Transverse colon (tissue), 4 donors: ENCODE results near the gene RBM10. TPM values are rescaled to one million over a fixed set of nuclear protein-coding genes. Genes with fewer than 3 reads are reported as not detected.

Experiments used
- DNase-seq: peaks from one replicate; pipeline ENCODE4 v3.0.0-alpha.2; 2019
- H3K27ac ChIP-seq, 4 donors: fragments of 200-600 bp; sonication (generic); 2 replicates each; pipeline ENCODE4 v1.5.1; 2016 to 2018; ENCODE audit warnings: inconsistent platforms in 4 of 4
- H3K27me3 ChIP-seq: fragments of 200-600 bp; sonication (generic); 2 replicates; pipeline ENCODE4 v1.5.1; 2017; ENCODE audit warnings: inconsistent platforms
- H3K36me3 ChIP-seq, 4 donors: fragments of 200-600 bp; sonication (generic); 2 replicates each; pipeline ENCODE4 v1.5.1; 2017 to 2019; ENCODE audit warnings: inconsistent platforms in 4 of 4
- H3K4me1 ChIP-seq, 4 donors: fragments of 200-600 bp; sonication (generic); 2 replicates each; pipeline ENCODE4 v1.5.1; 2017 to 2020; ENCODE audit warnings: inconsistent platforms in 4 of 4
- H3K4me3 ChIP-seq, 4 donors: fragments of 200-600 bp; sonication (generic); 1 replicate in 1 of 4; 2 replicates in 3 of 4; pipeline versions ENCODE4 v1.5.1 to v1.6.1; 2017 to 2019; ENCODE audit warnings: inconsistent platforms in 4 of 4
- H3K9me3 ChIP-seq, 2 donors: fragments of 200-600 bp; sonication (generic); 2 replicates each; pipeline ENCODE4 v1.5.1; 2017 to 2019; ENCODE audit warnings: inconsistent platforms in 2 of 2
- CTCF ChIP-seq, 5 experiments: fragments of 200-600 bp in 3 of 5; fragments of 450-650 bp in 2 of 5; sonication (generic) in 3 of 5; IDR thresholded peaks; 1 replicate in 2 of 5; 2 replicates in 3 of 5; pipeline ENCODE4 v1.5.1; 2016 to 2017; ENCODE audit warnings: antibody characterized with exemption in 5 of 5, inconsistent platforms in 3 of 5, mild to moderate bottlenecking in 2 of 5, moderate library complexity in 1 of 5
- EP300 ChIP-seq: sonication (generic); formaldehyde crosslinking; IDR thresholded peaks from one replicate; pipeline ENCODE4 v1.6.1; 2017; ENCODE audit warnings: antibody characterized with exemption, low read depth
- POLR2A ChIP-seq: fragments of 450-650 bp; IDR thresholded peaks from one replicate; pipeline ENCODE4 v1.6.1; 2016; ENCODE audit warnings: antibody characterized with exemption, mild to moderate bottlenecking, moderate library complexity
- POLR2AphosphoS5 ChIP-seq, 3 donors: sonication (generic); formaldehyde crosslinking; IDR thresholded peaks; one replicate each; pipeline ENCODE4 v1.6.1; 2016; ENCODE audit warnings: antibody characterized with exemption in 3 of 3
- WGBS, 2 donors: methylation state at CpG; one replicate each; pipeline ENCODE4 v1.1.5; 2018; ENCODE audit warnings: low coverage in 1 of 2; 5-methylcytosine and 5-hydroxymethylcytosine counted together
- in situ Hi-C, 4 donors: fragments of 200-750 bp; cut with MboI; loops; one replicate each; pipeline versions ENCODE4 v1.15.0 to v1.15.1; 2017; ENCODE audit warnings: low sequenced_read_pairs in 3 of 4, low pct_ligation_motif_present in 1 of 4, low pct_unique_long_range_greater_than_20kb in 1 of 4
- intact Hi-C: fragments of 100-400 bp; cut with DNase I; formaldehyde crosslinking; loops from one replicate; pipeline ENCODE4 v1.15.1; 2023; ENCODE audit warnings: low total_unique reads
- total RNA-seq, 4 donors: library from RNA; depleted of rRNA; stranded (reverse); fragments of >200 nt; gene quantifications; one replicate each; pipeline ENCODE4 v1.1.0, GENCODE V29; 2016

RBM10 gene
- total RNA-seq, 4 donors from 2014 or later: 28.6 to 70.8 (median 31.5) TPM

- H3K9me3 ChIP-seq: no peaks in the 10 kb centered on the region
- in situ Hi-C loops: no loop called here
- H3K36me3 ChIP-seq: no peaks in the 10 kb centered on the region
- no peak for DNase-seq
- intact Hi-C loops: no loop called here
- H3K4me3 ChIP-seq: no peak overlapping the region
- no peaks in the 10 kb centered on the region for H3K27me3 ChIP-seq
- H3K27ac ChIP-seq: no peak overlapping the region
- TF ChIP-seq EP300 (no peak), CTCF (IDR thresholded peaks at IDR 0.05) (no peak), POLR2A (no peak), POLR2AphosphoS5 (IDR thresholded peaks at IDR 0.05) (no peak)
- WGBS, 2 donors: 68% methylated on average over 13 of the region's 13 CpGs; no CpG with 5 or more reads in 1 of the 2 donors
- H3K4me1 ChIP-seq: no peaks in the 10 kb centered on the region
These were observed 24.9 kb downstream of the RBM10 start for GRCh38 chrX:47169726-47170515.

- no peaks in the 10 kb centered on the region for H3K4me1 ChIP-seq
- intact Hi-C loops: no loop called here
- H3K27ac ChIP-seq: no peak overlapping the region
- H3K27me3 ChIP-seq: no peaks in the 10 kb centered on the region
- H3K36me3 ChIP-seq: no peaks in the 10 kb centered on the region
- no peak overlapping the region for H3K4me3 ChIP-seq
- no peaks in the 10 kb centered on the region for H3K9me3 ChIP-seq
- in situ Hi-C loops: no loop called here
- WGBS, 2 donors: 89% methylated on average over 28 of the region's 34 CpGs; no CpG with 5 or more reads in 1 of the 2 donors
- no peak for DNase-seq
- TF ChIP-seq POLR2AphosphoS5 (IDR thresholded peaks at IDR 0.05): no peak
- no peak for TF ChIP-seq CTCF (IDR thresholded peaks at IDR 0.05)
- TF ChIP-seq POLR2A: no peak
- no peak for TF ChIP-seq EP300
These were observed 26.1 kb downstream of the RBM10 start for GRCh38 chrX:47170861-47171692.

DNA sequence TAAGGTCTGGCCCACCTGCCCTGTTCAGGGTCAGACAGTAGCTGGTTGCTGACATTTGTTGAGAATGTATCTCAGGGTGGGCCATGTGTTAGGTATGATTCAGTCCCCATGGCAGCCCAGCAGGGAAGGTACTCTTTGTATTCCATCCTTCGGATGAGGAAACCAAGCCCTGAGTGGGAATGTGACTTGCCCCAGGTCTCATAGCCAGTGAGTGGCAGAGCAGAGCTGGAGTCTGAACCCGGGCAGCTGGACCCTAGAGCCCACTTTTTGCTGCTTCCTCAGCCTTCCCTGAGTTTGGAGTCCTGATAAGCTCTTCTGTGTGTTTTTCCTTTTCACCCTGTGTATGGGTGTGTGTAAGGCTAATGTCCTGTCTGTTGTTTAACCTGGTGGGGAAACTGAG is 27.0 kb downstream of the RBM10 start:
- Histone ChIP-seq H3K4me1 (no peaks in the 10 kb centered on the region), H3K36me3 (no peaks in the 10 kb centered on the region), H3K27ac (no peak overlapping the region), H3K4me3 (no peak overlapping the region), H3K9me3 (no peaks in the 10 kb centered on the region), H3K27me3 (no peaks in the 10 kb centered on the region)
- WGBS, 2 donors: 79% methylated on average over 2 of the region's 2 CpGs; no CpG with 5 or more reads in 1 of the 2 donors
- in situ Hi-C loops (no loop called here), intact Hi-C loops (no loop called here)
- DNase-seq: no peak
- TF ChIP-seq CTCF (IDR thresholded peaks at IDR 0.05) (no peak), POLR2AphosphoS5 (IDR thresholded peaks at IDR 0.05) (no peak), EP300 (no peak), POLR2A (no peak)

DNA sequence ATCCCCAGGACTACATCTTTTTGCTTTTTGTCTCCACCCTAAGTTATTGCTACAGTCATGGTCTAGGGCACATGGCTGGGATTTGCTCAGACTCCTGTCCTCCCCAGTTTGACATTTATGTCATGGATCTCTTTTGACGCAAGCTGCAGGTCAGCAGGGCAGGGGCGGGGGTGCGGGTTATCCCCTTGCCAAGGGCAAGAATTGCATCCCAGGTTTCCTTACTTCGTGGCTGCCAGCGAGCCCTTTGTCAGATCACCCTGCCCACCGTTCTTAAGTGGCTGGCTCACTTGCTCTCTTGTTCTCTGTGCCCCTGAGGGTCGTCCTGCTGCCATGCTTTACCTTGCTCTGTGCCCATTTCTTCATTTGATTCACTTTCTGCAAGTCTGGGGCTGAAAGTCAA is 27.5 kb downstream of the RBM10 start:
- Histone ChIP-seq H3K4me1 (no peaks in the 10 kb centered on the region), H3K4me3 (no peak overlapping the region), H3K27me3 (no peaks in the 10 kb centered on the region), H3K36me3 (no peaks in the 10 kb centered on the region), H3K9me3 (no peaks in the 10 kb centered on the region), H3K27ac (no peak overlapping the region)
- in situ Hi-C loops (no loop called here), intact Hi-C loops (no loop called here)
- WGBS, 2 donors: 83% methylated on average over 7 of the region's 7 CpGs; no CpG with 5 or more reads in 1 of the 2 donors
- TF ChIP-seq POLR2A (no peak), POLR2AphosphoS5 (IDR thresholded peaks at IDR 0.05) (no peak), CTCF (IDR thresholded peaks at IDR 0.05) (no peak), EP300 (no peak)
- DNase-seq: no peak
